HCT116 (cell line): ENCODE data around the gene KCTD15. TPM values are rescaled to one million over a fixed set of nuclear protein-coding genes. Genes with fewer than 3 reads are reported as not detected.

Source experiments
- ATAC-seq: fragments of 200-7000 bp; cut with Tn5 transposase; 2 replicates; pipeline ENCODE4 v1.9.1; 2020; ENCODE audit warnings: mild to moderate bottlenecking, moderate library complexity
- Bru-seq: library from RNA; stranded (reverse); fragments of 400-500 nt; gene quantifications from one replicate; lab custom pipeline; 2021; lab: Mats Ljungman, UMichigan
- BruChase-seq, 2 experiments: library from RNA; stranded (reverse); fragments of 400-500 nt; gene quantifications; one replicate each; lab custom pipeline; 2021; lab: Mats Ljungman, UMichigan
- BruUV-seq: library from RNA; stranded (reverse); fragments of 400-500 nt; replicated peaks from 2 replicates; lab custom pipeline; 2021; lab: Mats Ljungman, UMichigan
- CTCF ChIA-PET: fragments of 300-600 bp; sonication (Branson Sonifier 250); formaldehyde crosslinking; loops from one replicate; lab custom pipeline; 2021; ENCODE audit warnings: antibody characterized with exemption; lab: Charles Lee
- POLR2A ChIA-PET: fragments of 300-600, 350-600 bp; sonication (Branson Sonifier 250); formaldehyde crosslinking; loops from one replicate; lab custom pipeline; 2021; ENCODE audit warnings: antibody characterized with exemption; lab: Charles Lee
- RAD21 ChIA-PET, 2 experiments: fragments of 300-600 bp; sonication (Branson Sonifier 250); formaldehyde crosslinking; loops; one replicate each; lab custom pipeline; 2023; ENCODE audit warnings: low total read pairs in 2 of 2; ENCODE audit not compliant: uncharacterized antibody in 2 of 2, unreplicated experiment in 2 of 2, low non-redundant PET in 1 of 2; lab: Charles Lee
- DNase-seq: peaks from one replicate; pipeline ENCODE4 v3.0.0-alpha.2; 2010; ENCODE audit warnings: low read depth, low spot score
- H2AFZ ChIP-seq: fragments of 200-600 bp; shearing (Covaris generic), sonication (generic); 2 replicates; pipeline ENCODE4 v1.6.1; 2017; ENCODE audit warnings: low read depth, mixed run types, mixed read lengths, antibody characterized with exemption, low read length; ENCODE audit not compliant: poor library complexity, severe bottlenecking
- H3K27ac ChIP-seq: 2 replicates; pipeline ENCODE4 v1.5.1; 2012; ENCODE audit warnings: low read depth, low read length
- H3K27me3 ChIP-seq: fragments of 200-600 bp; sonication (generic); 2 replicates; pipeline ENCODE4 v1.6.1; 2016; ENCODE audit warnings: mixed run types, low read length, mixed read lengths; ENCODE audit not compliant: insufficient read depth
- H3K36me3 ChIP-seq, 2 experiments: fragments of 200-500 bp in 1 of 2; fragments of 200-600 bp in 1 of 2; sonication (Bioruptor generic) in 1 of 2; sonication (generic) in 1 of 2; 2 replicates each; pipeline versions ENCODE4 v1.5.1 to v1.6.1; 2014 to 2016; ENCODE audit warnings: low read length in 2 of 2, inconsistent platforms in 1 of 2, mixed read lengths in 1 of 2, mixed run types in 1 of 2; ENCODE audit not compliant: insufficient read depth in 2 of 2, control insufficient read depth in 1 of 2
- H3K4me1 ChIP-seq, 2 experiments: fragments of 200-600 bp in 1 of 2; sonication (generic) in 1 of 2; 2 replicates each; pipeline versions ENCODE4 v1.5.1 to v1.6.1; 2012 to 2017; ENCODE audit warnings: low read length in 2 of 2, inconsistent platforms in 1 of 2, mild to moderate bottlenecking in 1 of 2, mixed read lengths in 1 of 2, mixed run types in 1 of 2, moderate library complexity in 1 of 2; ENCODE audit not compliant: insufficient read depth in 2 of 2, control insufficient read depth in 1 of 2
- H3K4me2 ChIP-seq: fragments of 200-600 bp; sonication (generic); 2 replicates; pipeline ENCODE4 v1.6.1; 2017; ENCODE audit warnings: mixed run types, low read length, mixed read lengths
- H3K4me3 ChIP-seq, 2 experiments: fragments of 200-600 bp in 1 of 2; sonication (generic) in 1 of 2; replicated peaks in 1 of 2; 2 replicates each; pipeline ENCODE4 v1.5.1; 2011 to 2016; ENCODE audit warnings: low read length in 2 of 2, control low read depth in 1 of 2, low read depth in 1 of 2, mild to moderate bottlenecking in 1 of 2, mixed read lengths in 1 of 2, mixed run types in 1 of 2
- H3K79me2 ChIP-seq: fragments of 200-600 bp; sonication (generic); 2 replicates; pipeline ENCODE4 v1.6.1; 2017; ENCODE audit warnings: mild to moderate bottlenecking, mixed run types, low read length, moderate library complexity, mixed read lengths; ENCODE audit not compliant: insufficient read depth
- H3K9ac ChIP-seq: fragments of 200-600 bp; sonication (generic); 2 replicates; pipeline ENCODE4 v1.6.1; 2016; ENCODE audit warnings: low read length, mixed read lengths
- H3K9me2 ChIP-seq: fragments of 200-600 bp; sonication (generic), shearing (Covaris generic); 2 replicates; pipeline ENCODE4 v1.6.1; 2017; ENCODE audit warnings: mixed run types, mild to moderate bottlenecking, moderate library complexity; ENCODE audit not compliant: insufficient read depth
- H3K9me3 ChIP-seq, 2 experiments: fragments of 200-500 bp in 1 of 2; fragments of 200-600 bp in 1 of 2; sonication (Bioruptor generic) in 1 of 2; sonication (generic) in 1 of 2; 2 replicates each; pipeline ENCODE4 v1.6.1; 2014 to 2017; ENCODE audit warnings: low read length in 2 of 2, mixed read lengths in 2 of 2, inconsistent platforms in 1 of 2, low read depth in 1 of 2, mild to moderate bottlenecking in 1 of 2, mixed run types in 1 of 2, moderate library complexity in 1 of 2; ENCODE audit not compliant: control insufficient read depth in 1 of 2, insufficient read depth in 1 of 2
- H4K20me1 ChIP-seq: fragments of 200-600 bp; sonication (generic), shearing (Covaris generic); 2 replicates; pipeline ENCODE4 v1.6.1; 2017; ENCODE audit warnings: mixed run types, mild to moderate bottlenecking, moderate library complexity; ENCODE audit not compliant: insufficient read depth
- CBX3 ChIP-seq: IDR thresholded peaks from 2 replicates; pipeline ENCODE4 v1.6.1; 2012; ENCODE audit warnings: low read depth
- EZH2 ChIP-seq: fragments of 200-600 bp; sonication (generic); IDR thresholded peaks from 2 replicates; pipeline ENCODE4 v1.6.1; 2017; ENCODE audit warnings: antibody characterized with exemption, mixed run types
- POLR2AphosphoS5 ChIP-seq: IDR thresholded peaks from 2 replicates; pipeline ENCODE4 v1.6.1; 2011; ENCODE audit warnings: mild to moderate bottlenecking, low read depth, low read length, moderate library complexity
- SRF ChIP-seq: IDR thresholded peaks from 2 replicates; pipeline ENCODE4 v1.6.1; 2012; ENCODE audit warnings: low read depth
- ZFX ChIP-seq: fragments of 450-650 bp; IDR thresholded peaks from 2 replicates; pipeline ENCODE4 v1.6.1; 2017
- intact Hi-C: fragments of 100-400 bp; cut with micrococcal nuclease; formaldehyde crosslinking; loops from 2 replicates; pipeline ENCODE4 v1.10.0; 2022
- long read RNA-seq: library from polyadenylated mRNA; unstranded; transcript quantifications from one replicate; pipeline ENCODE4 v2.0.0, GENCODE V29; 2021; ENCODE audit not compliant: unreplicated experiment
- polyA plus RNA-seq: library from polyadenylated mRNA; unstranded; fragments of >200 nt; gene quantifications from 2 replicates; pipeline ENCODE4 v1.2.1, GENCODE V29; 2012; ENCODE audit warnings: missing spikeins
- total RNA-seq: library from RNA; stranded (reverse); gene quantifications from one replicate; pipeline ENCODE4 v1.2.1, GENCODE V29; 2021; ENCODE audit not compliant: unreplicated experiment
- TF ChIP-seq, protein P1 (sequence below): IDR thresholded peaks from 2 replicates; pipeline ENCODE4 v1.6.1; 2012; ENCODE audit warnings: low read depth
- TF ChIP-seq, protein P2 (sequence below): IDR thresholded peaks from 2 replicates; pipeline ENCODE4 v1.6.1; 2012
- TF ChIP-seq, protein P3 (sequence below): IDR thresholded peaks from 2 replicates; pipeline ENCODE4 v1.6.1; 2012

Gene KCTD15, protein sequence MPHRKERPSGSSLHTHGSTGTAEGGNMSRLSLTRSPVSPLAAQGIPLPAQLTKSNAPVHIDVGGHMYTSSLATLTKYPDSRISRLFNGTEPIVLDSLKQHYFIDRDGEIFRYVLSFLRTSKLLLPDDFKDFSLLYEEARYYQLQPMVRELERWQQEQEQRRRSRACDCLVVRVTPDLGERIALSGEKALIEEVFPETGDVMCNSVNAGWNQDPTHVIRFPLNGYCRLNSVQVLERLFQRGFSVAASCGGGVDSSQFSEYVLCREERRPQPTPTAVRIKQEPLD
- total RNA-seq (29.2 TPM), Bru-seq, nascent RNA (percentile 58 among the genes with signal in this experiment), BruChase-seq, experiment 1, labeled RNA remaining after a 6-hour chase (percentile 80 among the genes with signal in this experiment), BruChase-seq, experiment 2, labeled RNA remaining after a 2-hour chase (percentile 71 among the genes with signal in this experiment)
- polyA plus RNA-seq, result 24.2 and 28.8 TPM in 2 replicates
- long read RNA-seq, partial matches to known transcripts, result 27 of 45 reads
- long read RNA-seq, other reads (novel, unspliced or antisense), result 16 of 45 reads

DNA sequence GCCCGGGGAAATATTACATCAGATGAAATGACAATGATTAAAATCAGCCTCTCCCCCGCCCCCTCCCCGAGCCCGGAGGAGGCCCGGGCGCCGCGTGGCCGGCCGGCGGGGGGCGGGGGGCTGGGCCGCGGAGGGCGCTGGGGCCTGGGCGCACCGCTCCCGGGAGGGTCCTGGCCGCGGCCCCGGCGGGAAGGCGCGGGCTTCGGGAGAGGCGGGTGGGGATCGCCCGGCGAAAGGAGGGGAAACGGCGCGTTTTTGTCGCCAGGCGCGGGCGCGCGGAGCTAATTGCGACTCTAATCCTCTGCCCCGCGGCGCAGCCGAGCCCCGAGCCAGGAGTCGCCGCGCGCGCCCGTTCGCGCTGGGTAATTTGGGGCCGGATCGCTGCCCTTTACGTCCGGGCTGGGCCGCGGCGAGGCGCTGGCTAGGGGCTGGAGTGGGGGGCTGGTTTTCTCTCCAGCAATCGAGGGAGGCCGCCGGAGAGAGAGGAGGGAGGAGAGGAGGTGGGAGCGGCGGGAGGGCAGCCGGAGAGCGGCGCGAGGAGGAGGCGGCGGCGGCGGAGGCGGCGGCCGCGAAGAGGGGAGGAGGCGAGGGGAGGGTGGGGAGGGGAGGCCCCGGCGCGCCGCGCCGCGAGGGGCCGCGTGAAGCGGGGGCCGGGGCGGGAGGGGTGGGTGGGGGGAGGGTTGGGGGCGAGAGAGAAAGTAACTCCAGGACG is at the start of gene KCTD15:
KCTD15 (plus strand) TSS at position 707 of the 712 bp plus-strand sequence. CDS start 3,585 bp downstream, outside the sequence.
- ChIA-PET POLR2A (interaction anchor here (0.6 to 1.0 kb wide), 2 partner anchors 207 to 425 kb away, joined by 3 to 4 read pairs; no protein-coding TSS in a partner anchor), CTCF (interaction anchor here (1.6 to 2.7 kb wide), 3 partner anchors 18 to 300 kb away, joined by 9 to 16 read pairs (median 14); no protein-coding TSS in a partner anchor), RAD21 (interaction anchor here (0.6 to 0.9 kb wide), 3 partner anchors 24 to 300 kb away, joined by 3 to 5 read pairs (median 4); no protein-coding TSS in a partner anchor)
- no peaks in the 10 kb centered on the region for H3K27me3 ChIP-seq
- H3K9me3 ChIP-seq, result no peaks in the 10 kb centered on the region
- no peaks in the 10 kb centered on the region for H4K20me1 ChIP-seq
- no peaks in the 10 kb centered on the region for H3K79me2 ChIP-seq
- H3K4me1 ChIP-seq, result peaks cover 7 to 15% of the 10 kb centered on the region in 2 experiments; a peak in 3 of 4 replicates
- peak within 1 kb of the TSS; percentile 83 for H3K27ac ChIP-seq
- no peaks in the 10 kb centered on the region; a peak in 1 of 4 replicates for H3K36me3 ChIP-seq
- H3K4me2 ChIP-seq, result peak within 1 kb of the TSS; percentile 98
- TF ChIP-seq, protein P1, sequence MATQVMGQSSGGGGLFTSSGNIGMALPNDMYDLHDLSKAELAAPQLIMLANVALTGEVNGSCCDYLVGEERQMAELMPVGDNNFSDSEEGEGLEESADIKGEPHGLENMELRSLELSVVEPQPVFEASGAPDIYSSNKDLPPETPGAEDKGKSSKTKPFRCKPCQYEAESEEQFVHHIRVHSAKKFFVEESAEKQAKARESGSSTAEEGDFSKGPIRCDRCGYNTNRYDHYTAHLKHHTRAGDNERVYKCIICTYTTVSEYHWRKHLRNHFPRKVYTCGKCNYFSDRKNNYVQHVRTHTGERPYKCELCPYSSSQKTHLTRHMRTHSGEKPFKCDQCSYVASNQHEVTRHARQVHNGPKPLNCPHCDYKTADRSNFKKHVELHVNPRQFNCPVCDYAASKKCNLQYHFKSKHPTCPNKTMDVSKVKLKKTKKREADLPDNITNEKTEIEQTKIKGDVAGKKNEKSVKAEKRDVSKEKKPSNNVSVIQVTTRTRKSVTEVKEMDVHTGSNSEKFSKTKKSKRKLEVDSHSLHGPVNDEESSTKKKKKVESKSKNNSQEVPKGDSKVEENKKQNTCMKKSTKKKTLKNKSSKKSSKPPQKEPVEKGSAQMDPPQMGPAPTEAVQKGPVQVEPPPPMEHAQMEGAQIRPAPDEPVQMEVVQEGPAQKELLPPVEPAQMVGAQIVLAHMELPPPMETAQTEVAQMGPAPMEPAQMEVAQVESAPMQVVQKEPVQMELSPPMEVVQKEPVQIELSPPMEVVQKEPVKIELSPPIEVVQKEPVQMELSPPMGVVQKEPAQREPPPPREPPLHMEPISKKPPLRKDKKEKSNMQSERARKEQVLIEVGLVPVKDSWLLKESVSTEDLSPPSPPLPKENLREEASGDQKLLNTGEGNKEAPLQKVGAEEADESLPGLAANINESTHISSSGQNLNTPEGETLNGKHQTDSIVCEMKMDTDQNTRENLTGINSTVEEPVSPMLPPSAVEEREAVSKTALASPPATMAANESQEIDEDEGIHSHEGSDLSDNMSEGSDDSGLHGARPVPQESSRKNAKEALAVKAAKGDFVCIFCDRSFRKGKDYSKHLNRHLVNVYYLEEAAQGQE, result no peak
- TF ChIP-seq, protein P2, sequence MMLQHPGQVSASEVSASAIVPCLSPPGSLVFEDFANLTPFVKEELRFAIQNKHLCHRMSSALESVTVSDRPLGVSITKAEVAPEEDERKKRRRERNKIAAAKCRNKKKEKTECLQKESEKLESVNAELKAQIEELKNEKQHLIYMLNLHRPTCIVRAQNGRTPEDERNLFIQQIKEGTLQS, result no peak
- TF ChIP-seq EZH2 (no peak), SRF (no peak), POLR2AphosphoS5 (no peak; the same call in 1 of the 2 replicates), ZFX (peak; percentile 81), CBX3 (no peak)
- TF ChIP-seq, protein P3, sequence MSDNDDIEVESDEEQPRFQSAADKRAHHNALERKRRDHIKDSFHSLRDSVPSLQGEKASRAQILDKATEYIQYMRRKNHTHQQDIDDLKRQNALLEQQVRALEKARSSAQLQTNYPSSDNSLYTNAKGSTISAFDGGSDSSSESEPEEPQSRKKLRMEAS, result peak; percentile 48; the same call in 1 of the 2 replicates
- H3K9me2 ChIP-seq, result no peaks in the 10 kb centered on the region
- peak within 1 kb of the TSS; percentile 59 to 75 for H3K4me3 ChIP-seq
- DNase-seq, result no peak
- H2AFZ ChIP-seq, result no peak within 1 kb of the TSS
- intact Hi-C loops, result loop anchor here (5.0 kb wide), 1 partner anchor 201 kb away; no protein-coding TSS in a partner anchor
- peak; percentile 44 for ATAC-seq
- peak within 1 kb of the TSS; percentile 73 for H3K9ac ChIP-seq
- no TSS peak for BruUV-seq
